GM12872 (cell line): ENCODE data around the gene FPR3.

ENCODE experiments used
- CTCF ChIP-seq: IDR thresholded peaks from 3 replicates; pipeline ENCODE4 v1.5.1; 2011; ENCODE audit warnings: low read depth, mild to moderate bottlenecking, low read length, moderate library complexity; ENCODE audit not compliant: insufficient read depth

The FPR3 gene

GRCh38 chr19:51755571-51755970 is 39.4 kb upstream of the FPR3 start:
- TF ChIP-seq CTCF: no peak

GRCh38 chr19:51760697-51761356 is 34.1 kb upstream of the FPR3 start, which contains the start of gene FPR2:
FPR2 (plus strand) TSS chr19:51761180; CDS start chr19:51768659, 7,479 bp downstream.
- no peak for TF ChIP-seq CTCF

GRCh38 chr19:51761696-51762095 is 33.3 kb upstream of the FPR3 start:
- no peak for TF ChIP-seq CTCF

GRCh38 chr19:51765086-51765485 is 29.9 kb upstream of the FPR3 start:
- no peak for TF ChIP-seq CTCF

- no peak for TF ChIP-seq CTCF
Measured at GRCh38 chr19:51766461-51766860, 28.5 kb upstream of the FPR3 start.

GRCh38 chr19:51771376-51772130 is 23.4 kb upstream of the FPR3 start:
- no peak for TF ChIP-seq CTCF

GRCh38 chr19:51772977-51773376 is 22.0 kb upstream of the FPR3 start:
- TF ChIP-seq CTCF: no peak
